HEK293 (cell line): ENCODE measurements around the gene ZFHX2.

ENCODE experiments used
- GLI2 ChIP-seq: fragments of 450-650 bp; formaldehyde crosslinking; IDR thresholded peaks from 2 replicates; pipeline ENCODE4; 2017; ENCODE audit warnings: missing biosample characterization, missing genetic modification characterization, low read depth, borderline replicate concordance
- GLIS2 ChIP-seq: fragments of 450-650 bp; formaldehyde crosslinking; IDR thresholded peaks from 2 replicates; pipeline ENCODE4 v1.5.1; 2016; ENCODE audit warnings: missing biosample characterization, missing genetic modification characterization
- HOXA7 ChIP-seq: sonication (generic); formaldehyde crosslinking; IDR thresholded peaks from 2 replicates; pipeline ENCODE4 v1.8.1; 2022; ENCODE audit warnings: missing genetic modification reagents, borderline replicate concordance
- HOXD13 ChIP-seq: sonication (generic); formaldehyde crosslinking; IDR thresholded peaks from 2 replicates; pipeline ENCODE4 v1.8.0; 2022; ENCODE audit warnings: missing genetic modification reagents, borderline replicate concordance
- INSM2 ChIP-seq: fragments of 450-650 bp; formaldehyde crosslinking; IDR thresholded peaks from 2 replicates; pipeline ENCODE4 v1.5.1; 2016; ENCODE audit warnings: missing biosample characterization, missing genetic modification characterization
- KLF9 ChIP-seq: fragments of 450-650 bp; formaldehyde crosslinking; IDR thresholded peaks from 2 replicates; pipeline ENCODE4 v1.5.1; 2016; ENCODE audit warnings: missing biosample characterization, missing genetic modification characterization, low read depth
- MYNN ChIP-seq: fragments of 450-650 bp; formaldehyde crosslinking; IDR thresholded peaks from 2 replicates; pipeline ENCODE4 v1.5.1; 2016; ENCODE audit warnings: missing biosample characterization, missing genetic modification characterization, borderline replicate concordance
- OSR2 ChIP-seq: fragments of 450-650 bp; formaldehyde crosslinking; IDR thresholded peaks from 2 replicates; pipeline ENCODE4 v1.5.1; 2016; ENCODE audit warnings: missing biosample characterization, missing genetic modification characterization
- PATZ1 ChIP-seq: fragments of 450-650 bp; formaldehyde crosslinking; IDR thresholded peaks from 2 replicates; pipeline ENCODE4 v1.5.1; 2016; ENCODE audit warnings: missing biosample characterization, missing genetic modification characterization
- PRDM1 ChIP-seq: fragments of 450-650 bp; formaldehyde crosslinking; IDR thresholded peaks from 2 replicates; pipeline ENCODE4; 2016; ENCODE audit warnings: missing biosample characterization, missing genetic modification characterization
- SP2 ChIP-seq: fragments of 450-650 bp; formaldehyde crosslinking; IDR thresholded peaks from 2 replicates; pipeline ENCODE4 v1.5.1; 2016; ENCODE audit warnings: missing biosample characterization, missing genetic modification characterization
- TSHZ1 ChIP-seq: fragments of 450-650 bp; formaldehyde crosslinking; IDR thresholded peaks from 2 replicates; pipeline ENCODE4 v1.5.1; 2016; ENCODE audit warnings: missing biosample characterization, missing genetic modification characterization, borderline replicate concordance
- ZNF112 ChIP-seq: fragments of 450-650 bp; formaldehyde crosslinking; IDR thresholded peaks from 2 replicates; pipeline ENCODE4 v1.5.0; 2017; ENCODE audit warnings: missing biosample characterization, missing genetic modification characterization
- ZNF280D ChIP-seq: fragments of 450-650 bp; formaldehyde crosslinking; IDR thresholded peaks from 2 replicates; pipeline ENCODE4 v1.5.1; 2016; ENCODE audit warnings: missing biosample characterization, missing genetic modification characterization
- ZNF292 ChIP-seq: fragments of 450-650 bp; formaldehyde crosslinking; IDR thresholded peaks from 2 replicates; pipeline ENCODE4 v1.5.1; 2016; ENCODE audit warnings: low read depth, missing biosample characterization, missing genetic modification characterization, borderline replicate concordance
- ZNF366 ChIP-seq: fragments of 450-650 bp; formaldehyde crosslinking; conservative IDR thresholded peaks from 2 replicates; pipeline ENCODE4 v1.5.1; 2016; ENCODE audit warnings: missing biosample characterization, missing genetic modification characterization
- ZNF37A ChIP-seq: fragments of 450-650 bp; IDR thresholded peaks from 2 replicates; pipeline ENCODE4 v1.5.1; 2018; ENCODE audit warnings: missing biosample characterization, missing genetic modification characterization
- ZNF514 ChIP-seq: fragments of 450-650 bp; formaldehyde crosslinking; IDR thresholded peaks from 2 replicates; pipeline ENCODE4 v1.5.1; 2016; ENCODE audit warnings: missing biosample characterization, missing genetic modification characterization
- ZNF518A ChIP-seq: fragments of 450-650 bp; formaldehyde crosslinking; conservative IDR thresholded peaks from 2 replicates; pipeline ENCODE4 v1.5.1; 2016; ENCODE audit warnings: low read depth, missing biosample characterization, missing genetic modification characterization
- ZNF521 ChIP-seq: fragments of 450-650 bp; formaldehyde crosslinking; IDR thresholded peaks from 2 replicates; pipeline ENCODE4 v1.5.1; 2017; ENCODE audit warnings: missing biosample characterization, mild to moderate bottlenecking, missing genetic modification characterization
- ZNF677 ChIP-seq: fragments of 450-650 bp; IDR thresholded peaks from 2 replicates; pipeline ENCODE4 v1.5.0; 2018; ENCODE audit warnings: missing biosample characterization, mild to moderate bottlenecking, missing genetic modification characterization, moderate library complexity
- ZNF791 ChIP-seq: fragments of 450-650 bp; formaldehyde crosslinking; IDR thresholded peaks from 2 replicates; pipeline ENCODE4 v1.5.1; 2016; ENCODE audit warnings: missing biosample characterization, missing genetic modification characterization
- ZNF792 ChIP-seq: fragments of 450-650 bp; formaldehyde crosslinking; IDR thresholded peaks from 2 replicates; pipeline ENCODE4 v1.5.1; 2016; ENCODE audit warnings: missing biosample characterization, missing genetic modification characterization
- ZNF837 ChIP-seq: fragments of 450-650 bp; formaldehyde crosslinking; IDR thresholded peaks from 2 replicates; pipeline ENCODE4 v1.5.1; 2016; ENCODE audit warnings: missing biosample characterization, missing genetic modification characterization

ZFHX2 gene

GRCh38 chr14:23555882-23556699 lies 4.5 kb upstream of the ZFHX2 start, which contains the start of gene THTPA (continued):
- no peak for TF ChIP-seq INSM2 (tag by site-specific recombination)
- TF ChIP-seq OSR2: no peak; the same call in 1 of the 2 replicates
- 0 out of 2 replicates have a peak, but pooled peaks have one; percentile 36 for TF ChIP-seq ZNF518A (tag by site-specific recombination)
- peak; percentile 61 for TF ChIP-seq SP2 (tag by site-specific recombination)
- no peak for TF ChIP-seq PRDM1
- TF ChIP-seq PATZ1: peak; percentile 82; the same call in 1 of the 2 replicates
- TF ChIP-seq ZNF792 (tag by site-specific recombination): no peak
- TF ChIP-seq GLIS2 (tag by site-specific recombination): peak; percentile 82
- no peak for TF ChIP-seq ZNF514 (tag by site-specific recombination)
- no peak for TF ChIP-seq ZNF366 (tag by site-specific recombination)
- no peak for TF ChIP-seq ZNF677
- TF ChIP-seq ZNF112 (tag by site-specific recombination): no peak
- no peak for TF ChIP-seq ZNF791 (tag by site-specific recombination)
- no peak for TF ChIP-seq ZNF280D (tag by site-specific recombination)
- TF ChIP-seq MYNN (tag by site-specific recombination): no peak
- 0 out of 2 replicates have a peak, but pooled peaks have one; percentile 2 for TF ChIP-seq ZNF292 (tag by site-specific recombination)
- no peak for TF ChIP-seq TSHZ1 (tag by site-specific recombination)
- TF ChIP-seq KLF9 (tag by site-specific recombination): no peak
- TF ChIP-seq HOXA7 (CRISPR knock-in tag): no peak
- no peak for TF ChIP-seq GLI2 (tag by site-specific recombination)
- no peak for TF ChIP-seq ZNF521 (tag by site-specific recombination)
- TF ChIP-seq ZNF837 (tag by site-specific recombination): no peak
- TF ChIP-seq HOXD13 (CRISPR knock-in tag): no peak
- no peak for TF ChIP-seq ZNF37A (tag by site-specific recombination)
